Activated CD4-positive, CD25-positive, alpha-beta regulatory T cell treated with anti-CD3 and anti-CD28 coated beads, Interleukin-2, amount 50 U/mL, for 24 hours (primary cell): ENCODE measurements around the gene ARL14.
"Not testable (repeated sequence)": the region's sequence is repeated elsewhere in the genome, so short reads cannot be mapped to it uniquely, and the experiment has no call there.

ENCODE experiments used
- ATAC-seq, 2 donors: fragments of 150-1000 bp; cut with Tn5 transposase; one replicate each; pipeline ENCODE4 v1.10.0; 2021; ENCODE audit warnings: mild to moderate bottlenecking in 1 of 2, moderate library complexity in 1 of 2

The ARL14 gene

DNA sequence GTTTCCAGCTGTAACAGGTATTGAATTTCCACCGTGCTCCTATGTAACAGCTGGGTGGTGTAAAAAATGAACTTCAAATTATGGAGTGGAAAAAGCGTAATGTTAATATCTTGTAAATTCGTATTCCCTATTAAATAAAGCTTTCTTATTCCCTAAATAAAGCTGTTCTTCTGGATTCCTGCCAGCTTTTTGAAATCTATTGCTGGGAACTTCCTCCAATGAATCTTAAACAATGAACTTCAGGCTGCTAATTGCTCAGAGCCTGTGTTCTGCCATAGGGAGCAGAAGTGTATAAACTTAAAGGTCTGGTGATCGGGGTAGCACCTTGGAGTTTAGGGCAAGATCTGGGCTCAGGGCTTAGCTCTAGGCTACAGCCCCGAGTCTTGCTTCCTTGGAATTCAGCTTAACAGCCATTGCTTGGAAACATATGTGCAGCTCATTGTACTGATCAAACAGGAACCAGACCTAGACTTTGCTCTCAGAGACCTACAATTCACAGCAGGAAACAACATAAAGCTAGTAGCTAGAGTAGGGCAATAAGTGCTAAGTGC lies 1.4 kb downstream of the ARL14 start:
- ATAC-seq, result no peak

DNA sequence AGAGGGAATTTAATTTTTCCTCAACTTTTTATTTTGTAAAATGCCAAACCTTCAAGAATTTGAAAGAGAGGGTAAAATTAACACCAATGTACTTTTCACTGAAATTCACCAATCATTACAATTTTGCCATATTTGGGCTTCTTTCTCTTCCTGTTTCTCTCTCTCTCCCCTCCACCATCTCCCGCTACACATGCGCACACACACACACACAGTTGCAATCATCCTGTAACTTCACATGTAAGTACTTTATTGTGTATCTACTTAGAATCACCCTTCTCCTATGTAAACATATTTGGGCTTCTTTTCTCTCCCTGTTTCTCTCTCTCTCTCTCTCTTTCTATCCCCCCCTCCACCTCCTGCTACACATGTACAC lies 7.4 kb downstream of the ARL14 start:
- ATAC-seq, result no peak

DNA sequence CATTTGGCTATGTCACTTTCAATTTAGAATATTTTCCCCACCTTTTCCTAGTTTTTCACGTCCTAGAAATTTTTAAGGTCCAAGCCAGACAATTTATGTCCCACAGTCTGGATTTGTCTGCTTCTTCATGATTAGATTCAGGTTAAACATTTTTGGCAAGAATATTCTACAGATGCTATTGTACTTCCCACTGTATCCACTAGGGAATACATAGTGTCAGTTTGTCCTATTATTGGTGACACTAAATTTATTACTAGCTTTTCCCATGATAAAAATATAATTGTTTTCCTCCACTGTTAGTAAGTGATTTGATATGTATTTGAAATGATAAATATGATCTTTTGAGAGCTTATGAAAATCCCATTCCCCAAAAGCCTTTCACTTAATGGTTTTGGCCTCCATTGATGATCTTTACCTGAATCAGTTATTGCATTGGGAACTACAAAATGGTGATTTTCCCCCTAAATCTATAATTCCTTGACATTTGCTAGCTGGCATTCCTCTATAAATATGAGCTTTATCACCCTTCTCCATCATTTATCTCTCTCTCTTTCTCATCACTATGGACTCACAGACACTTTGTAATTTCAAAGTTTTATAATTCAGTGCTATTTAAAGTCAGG lies 8.3 kb downstream of the ARL14 start:
- no peak for ATAC-seq

DNA sequence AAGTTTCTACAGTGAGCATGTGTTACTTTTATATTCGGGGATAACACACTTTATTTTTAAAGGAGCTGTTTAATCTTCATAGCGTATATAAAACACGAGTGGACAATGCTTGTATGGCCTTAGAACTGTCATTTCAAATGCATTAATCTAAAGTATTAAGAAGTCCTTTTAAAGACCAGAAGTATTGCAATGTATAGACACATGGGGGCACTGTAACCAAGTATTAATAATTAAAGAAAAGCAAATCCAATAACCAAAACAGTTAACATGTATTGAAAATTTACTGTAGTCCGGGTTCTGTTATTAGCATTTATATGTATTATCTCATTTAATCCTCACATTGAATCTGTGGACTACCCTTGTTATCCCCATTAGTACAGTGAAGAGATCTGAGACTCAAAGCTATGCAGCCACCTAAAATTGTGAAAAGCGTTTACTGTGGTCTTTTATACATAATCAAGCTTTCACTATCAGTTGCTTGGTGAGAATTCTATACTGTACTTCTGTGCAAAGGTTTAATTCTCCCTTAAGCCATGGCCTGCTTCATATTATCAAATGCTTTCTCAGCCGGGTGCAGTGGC lies 10.1 kb downstream of the ARL14 start:
- no peak for ATAC-seq

DNA sequence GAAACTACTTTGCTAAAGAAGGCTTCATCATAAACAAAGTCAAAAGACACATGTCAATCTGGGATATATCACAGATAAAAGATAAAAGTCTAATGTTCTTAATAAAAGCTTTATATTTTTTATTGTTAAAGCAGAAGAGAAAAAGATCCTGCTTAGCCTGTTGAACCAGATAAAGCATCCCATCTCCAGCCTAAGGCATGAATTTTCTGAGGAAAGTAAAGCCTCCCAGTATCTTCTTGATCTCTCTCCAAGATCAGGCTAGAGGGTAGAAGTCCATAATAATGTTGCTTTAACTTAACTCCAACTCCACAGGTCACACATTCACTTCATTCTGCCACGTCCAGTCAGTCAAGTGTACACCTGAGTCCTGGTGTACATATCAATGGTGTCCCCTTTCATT lies 14.2 kb downstream of the ARL14 start:
- no peak for ATAC-seq

DNA sequence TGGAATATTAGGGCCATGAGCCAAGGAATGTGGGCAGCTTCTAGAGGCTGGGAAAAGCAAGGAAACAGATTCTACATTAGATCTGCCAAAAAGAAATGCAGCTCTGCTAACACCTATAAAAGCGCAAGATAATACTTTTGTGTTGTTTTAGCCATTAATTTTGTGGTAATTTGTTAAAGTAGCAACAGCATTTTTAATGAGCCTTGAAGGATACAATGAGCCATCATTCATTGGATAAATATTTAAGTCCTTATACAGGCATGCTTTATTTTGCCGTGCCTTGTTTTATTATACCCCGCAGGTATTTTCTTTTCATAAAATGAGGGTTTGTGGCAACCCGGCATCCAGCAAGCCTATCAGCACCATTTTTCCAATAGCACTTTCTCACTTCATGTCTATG lies 15.0 kb downstream of the ARL14 start:
- no peak for ATAC-seq

DNA sequence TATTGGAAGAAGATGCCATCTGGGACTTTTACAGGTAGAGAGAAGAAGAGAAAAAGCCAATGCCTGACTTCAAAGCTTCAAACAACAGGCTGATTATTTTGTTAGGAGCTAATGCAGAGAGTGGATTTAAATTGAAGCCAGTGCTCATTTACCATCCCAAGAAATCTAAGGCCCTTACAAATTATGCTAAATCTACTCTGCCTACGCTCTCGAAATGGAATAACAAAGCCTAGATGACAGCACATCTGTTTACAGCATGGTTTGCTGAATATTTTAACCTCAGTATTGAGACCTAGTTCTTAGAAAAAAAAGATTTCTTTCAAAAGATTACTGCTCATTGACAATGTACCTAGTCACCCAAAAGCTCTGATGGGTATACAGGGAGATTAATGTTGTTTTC lies 16.2 kb downstream of the ARL14 start:
- no peak for ATAC-seq

DNA sequence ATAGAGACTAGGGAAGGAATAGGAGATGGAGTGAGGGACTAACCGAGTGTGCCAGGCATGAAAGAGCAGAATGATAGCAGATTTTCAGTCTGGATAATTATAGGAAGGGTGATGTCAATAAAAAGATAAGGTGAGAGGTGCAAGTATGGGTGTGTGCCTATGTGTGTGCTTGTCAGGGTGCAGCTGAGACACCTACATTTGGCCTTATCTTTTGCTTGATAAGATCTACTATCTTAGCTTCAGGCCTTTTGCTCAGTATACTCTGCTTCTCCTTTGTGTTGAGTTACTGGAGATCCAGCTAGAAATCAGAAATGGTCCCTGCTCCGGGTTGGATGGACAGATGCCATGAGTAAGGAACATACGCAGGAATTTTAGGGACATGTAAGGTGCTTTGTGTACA lies 17.4 kb downstream of the ARL14 start:
- ATAC-seq, result no peak

DNA sequence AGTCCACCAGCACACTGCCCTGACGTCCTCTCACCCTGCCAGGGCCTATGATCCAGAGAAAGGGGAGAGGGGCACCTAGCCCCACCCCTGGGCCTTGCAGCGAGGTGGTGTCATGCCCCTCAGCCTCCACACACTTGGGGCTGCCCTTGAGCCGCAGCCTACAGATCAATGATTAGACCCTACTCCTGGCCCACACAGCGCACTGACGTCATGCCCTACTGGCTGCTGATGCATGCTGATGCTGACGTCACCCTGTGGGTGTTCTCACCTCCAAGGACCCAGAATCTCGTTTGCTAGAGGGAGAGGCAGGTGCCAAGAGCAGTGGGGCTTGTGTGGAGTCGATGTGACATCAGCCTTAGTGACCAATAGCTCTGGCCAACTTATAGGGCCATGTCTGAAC lies 18.0 kb downstream of the ARL14 start:
- ATAC-seq, result peak in 1 of 2 donors; percentile 17

DNA sequence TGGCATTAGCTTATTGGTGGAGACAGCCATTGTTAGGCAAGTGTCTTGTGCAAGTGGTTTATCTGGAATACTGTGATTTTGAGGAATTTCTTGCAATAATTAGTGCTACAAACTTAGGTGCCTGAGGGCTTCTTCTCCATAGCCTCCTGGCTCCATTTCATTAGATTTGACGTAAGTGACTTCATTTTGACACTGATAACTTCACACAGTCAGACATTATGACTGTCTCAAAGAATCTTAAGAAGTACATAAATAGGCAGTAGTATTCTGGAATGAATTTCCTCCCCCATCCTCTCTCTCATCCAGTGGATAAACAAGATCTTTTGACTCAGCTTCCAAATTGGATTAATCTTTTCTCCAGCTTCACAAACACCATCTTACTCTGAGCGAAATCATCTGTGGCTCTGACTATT lies 19.0 kb downstream of the ARL14 start:
- ATAC-seq, result no peak

DNA sequence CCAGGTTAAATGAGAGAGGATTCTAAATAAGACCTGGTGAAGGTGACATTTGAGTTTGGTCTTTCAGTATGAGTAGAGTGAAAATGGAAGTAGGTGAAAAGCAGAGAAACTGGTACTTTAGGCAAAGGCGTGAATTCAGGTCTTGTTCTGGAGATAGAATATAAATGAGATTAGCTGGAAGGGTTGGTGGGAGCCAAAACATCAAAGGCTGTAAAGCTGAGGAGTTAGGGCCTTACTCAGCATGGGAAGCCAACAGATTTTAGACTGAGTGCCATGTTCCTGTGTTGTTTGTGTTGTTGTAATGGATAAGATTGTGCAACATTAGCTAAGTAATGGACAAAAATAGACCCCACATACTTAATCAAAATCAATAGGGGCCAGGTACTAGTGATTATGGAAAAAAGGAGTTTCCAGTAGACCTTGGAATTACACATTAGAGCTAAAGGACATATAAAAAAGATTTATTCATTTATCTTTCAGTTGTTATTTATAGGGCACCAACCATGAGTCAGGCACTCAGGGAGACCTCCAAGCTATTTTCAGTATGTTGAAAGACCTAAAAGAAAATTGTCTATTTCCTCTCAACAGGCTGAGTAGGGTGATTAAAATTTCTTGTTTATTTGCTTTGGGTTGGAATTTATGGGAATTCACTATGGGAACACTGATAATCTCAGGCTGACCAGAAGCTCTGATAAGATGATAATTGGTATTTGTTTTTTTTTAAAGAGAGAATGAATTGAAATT lies 20.8 kb downstream of the ARL14 start:
- ATAC-seq, result no peak

DNA sequence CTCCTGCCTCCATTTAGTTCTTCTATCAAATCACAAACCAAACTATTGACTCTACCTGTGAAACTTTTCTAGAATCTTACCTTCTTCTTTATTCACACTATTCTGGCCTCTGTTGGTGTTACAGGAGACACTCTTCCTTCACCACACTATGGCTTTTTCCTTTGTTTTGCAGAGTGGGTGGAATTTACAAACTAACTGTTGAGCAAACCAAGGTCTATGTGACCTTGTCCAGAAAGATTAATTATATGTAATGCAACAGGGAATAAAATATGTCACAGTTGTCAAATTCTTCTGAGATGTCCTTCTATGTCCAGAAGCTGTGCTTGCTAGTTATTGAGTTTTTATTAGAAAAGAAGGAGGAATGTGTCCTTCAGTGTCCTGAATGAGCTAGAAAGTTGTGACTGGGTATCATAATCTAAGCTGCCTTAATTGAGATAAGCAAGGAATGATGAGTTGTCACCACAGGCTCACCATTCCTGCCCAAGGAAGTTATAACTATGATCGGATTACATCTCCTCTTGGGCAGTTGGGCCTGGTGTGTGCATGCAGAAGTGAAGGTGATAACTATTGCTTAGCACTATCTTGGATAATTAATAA lies 21.7 kb downstream of the ARL14 start:
- no peak for ATAC-seq

DNA sequence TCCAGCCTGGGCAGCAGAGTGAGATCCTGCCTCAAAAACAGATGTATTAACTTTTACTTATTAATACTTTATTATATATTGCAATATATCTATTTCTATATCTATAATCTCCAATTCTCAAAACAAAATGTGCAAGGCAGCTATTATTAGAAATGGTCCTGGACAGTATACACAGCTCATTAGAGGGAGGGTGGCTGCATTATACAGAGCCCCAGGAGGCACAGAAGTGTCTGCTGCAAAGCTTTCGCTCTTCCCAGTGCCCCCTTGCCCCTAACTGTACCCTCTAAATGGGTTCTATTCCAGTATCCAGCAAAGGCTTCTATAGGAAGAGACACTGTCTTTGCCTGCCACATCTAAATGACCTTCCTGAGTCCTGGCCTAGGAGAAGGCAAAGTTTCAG lies 24.5 kb downstream of the ARL14 start:
- ATAC-seq, result no peak

DNA sequence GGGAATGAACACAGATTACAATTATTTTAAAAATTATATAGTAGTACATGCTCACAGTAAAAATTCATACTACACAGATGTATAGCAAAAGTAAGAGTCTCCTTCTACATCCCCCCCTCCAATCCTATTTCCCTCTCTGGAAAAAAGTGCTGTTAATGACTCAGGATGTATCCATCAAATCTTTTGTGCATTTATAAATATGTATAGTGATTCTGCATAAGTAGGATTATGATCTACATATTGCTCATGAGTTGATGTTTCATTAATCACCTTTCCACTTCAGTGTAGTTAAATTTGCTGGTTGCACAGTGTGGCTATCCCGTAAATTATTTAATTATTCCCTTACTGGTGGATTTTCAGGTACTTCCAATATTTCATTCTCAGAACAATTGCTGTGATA lies 25.3 kb downstream of the ARL14 start:
- ATAC-seq, result no peak

DNA sequence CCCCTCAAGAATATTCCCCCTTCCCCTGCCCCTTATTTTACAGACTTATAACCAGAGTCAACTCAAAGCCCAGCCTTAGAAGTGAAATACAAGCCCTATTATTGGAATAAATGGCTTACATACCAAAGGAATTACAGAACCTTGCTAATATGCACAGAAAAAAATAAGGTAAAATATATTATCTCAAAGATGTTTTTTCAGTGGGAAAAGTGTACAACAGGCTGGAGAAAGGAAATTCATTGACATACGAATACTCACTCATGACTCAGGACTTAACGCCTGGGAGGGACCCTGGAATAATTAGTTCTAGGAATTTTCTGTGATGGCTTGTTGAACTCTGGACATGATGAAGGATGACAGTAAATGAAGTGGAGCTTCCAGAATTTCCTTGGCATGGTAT lies 27.0 kb downstream of the ARL14 start:
- ATAC-seq, result no peak

DNA sequence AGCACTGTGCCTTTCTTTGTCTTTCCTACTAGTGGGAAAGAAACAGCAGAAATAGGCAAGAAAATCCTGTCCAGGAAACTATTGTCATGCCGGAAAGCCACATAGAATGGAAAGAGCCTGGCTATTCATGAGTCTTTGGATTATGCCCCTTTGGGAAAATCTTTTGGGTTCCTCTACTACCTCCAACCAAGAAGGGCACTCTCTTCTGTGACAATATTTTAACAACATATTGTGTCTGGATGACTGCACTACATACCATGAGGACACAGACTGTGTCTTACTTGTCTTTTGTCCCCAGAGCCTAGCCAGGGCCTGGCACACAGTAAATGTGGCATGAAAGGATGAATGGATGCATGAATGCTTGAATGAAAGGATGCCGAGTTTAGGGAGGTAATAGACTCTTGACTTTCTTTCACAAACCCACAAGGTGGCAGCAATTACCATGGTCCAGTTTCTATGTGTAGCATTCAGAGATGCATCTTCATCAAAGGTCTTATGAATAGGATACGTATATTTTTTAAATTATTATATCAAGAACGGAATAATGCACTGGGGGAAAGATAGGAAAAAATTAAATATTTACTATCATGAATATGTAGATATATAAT lies 30.3 kb downstream of the ARL14 start:
- ATAC-seq, result peak in 1 of 2 donors; percentile 30

DNA sequence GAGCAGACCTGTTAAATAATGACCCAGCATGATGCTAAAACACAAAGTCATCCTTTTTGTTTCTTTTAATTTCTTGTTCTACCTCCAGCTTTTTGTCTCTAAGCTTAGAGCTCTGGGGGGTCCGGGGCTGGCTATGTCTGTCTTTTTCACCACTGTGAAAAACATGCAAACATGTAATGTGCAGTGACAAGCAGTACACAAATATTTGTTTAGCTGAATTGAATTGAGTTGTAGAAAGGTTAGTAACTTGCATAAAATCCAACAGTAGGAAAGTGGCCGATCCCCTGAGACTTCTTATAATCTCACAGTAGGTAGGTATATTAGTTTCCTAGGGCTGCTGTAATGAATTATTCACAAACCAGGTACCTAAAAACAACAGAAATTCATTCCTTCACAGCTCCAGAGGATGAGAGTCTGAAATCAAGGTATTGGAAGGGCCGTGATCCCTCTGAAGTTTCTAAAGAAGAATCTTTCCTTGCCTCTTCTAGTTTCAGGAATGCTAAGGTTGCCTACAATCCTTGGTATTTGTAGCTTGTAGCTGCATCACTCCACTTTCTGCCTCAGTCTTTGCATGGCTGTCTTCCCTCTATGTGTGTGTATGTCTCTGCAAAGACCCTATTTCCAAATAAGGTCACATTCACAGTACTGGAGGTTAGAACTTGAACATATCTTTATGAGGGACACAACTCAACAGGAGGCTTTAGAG lies 32.7 kb downstream of the ARL14 start:
- no peak for ATAC-seq

DNA sequence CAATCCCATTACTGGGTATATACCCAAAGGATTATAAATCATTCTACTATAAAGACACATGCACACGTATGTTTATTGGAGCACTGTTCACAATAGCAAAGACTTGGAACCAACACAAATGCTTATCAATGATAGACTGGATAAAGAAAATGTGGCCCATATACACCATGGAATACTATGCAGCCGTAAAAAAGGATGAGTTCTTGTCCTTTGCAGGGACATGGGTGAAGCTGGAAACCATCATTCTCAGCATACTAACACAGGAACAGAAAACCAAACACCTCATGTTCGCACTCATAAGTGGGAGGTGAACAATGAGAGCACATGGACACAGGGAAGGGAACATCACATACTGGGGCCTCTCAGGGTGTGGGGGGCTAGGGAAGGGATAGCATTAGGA lies 36.2 kb downstream of the ARL14 start:
- not testable (repeated sequence) for ATAC-seq

DNA sequence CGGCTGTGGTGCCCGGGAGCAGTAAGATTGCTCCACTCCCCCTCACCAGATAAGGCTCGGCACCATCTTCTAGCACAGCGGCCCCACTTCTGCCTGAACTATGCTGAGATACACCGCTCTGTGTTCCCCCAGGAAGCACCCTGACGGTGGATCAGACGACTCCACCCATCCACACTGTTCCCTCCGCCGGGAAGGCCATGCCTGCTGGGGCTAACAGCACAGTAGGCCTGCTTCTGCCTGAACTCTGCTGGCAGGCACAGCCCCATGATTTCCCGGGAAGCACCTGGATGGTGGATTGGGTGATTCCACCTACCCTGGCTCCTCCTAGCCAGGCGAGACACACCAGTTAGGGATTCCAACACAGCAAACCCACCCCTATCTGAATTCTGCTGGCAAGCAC lies 42.8 kb downstream of the ARL14 start:
- ATAC-seq, result no peak

DNA sequence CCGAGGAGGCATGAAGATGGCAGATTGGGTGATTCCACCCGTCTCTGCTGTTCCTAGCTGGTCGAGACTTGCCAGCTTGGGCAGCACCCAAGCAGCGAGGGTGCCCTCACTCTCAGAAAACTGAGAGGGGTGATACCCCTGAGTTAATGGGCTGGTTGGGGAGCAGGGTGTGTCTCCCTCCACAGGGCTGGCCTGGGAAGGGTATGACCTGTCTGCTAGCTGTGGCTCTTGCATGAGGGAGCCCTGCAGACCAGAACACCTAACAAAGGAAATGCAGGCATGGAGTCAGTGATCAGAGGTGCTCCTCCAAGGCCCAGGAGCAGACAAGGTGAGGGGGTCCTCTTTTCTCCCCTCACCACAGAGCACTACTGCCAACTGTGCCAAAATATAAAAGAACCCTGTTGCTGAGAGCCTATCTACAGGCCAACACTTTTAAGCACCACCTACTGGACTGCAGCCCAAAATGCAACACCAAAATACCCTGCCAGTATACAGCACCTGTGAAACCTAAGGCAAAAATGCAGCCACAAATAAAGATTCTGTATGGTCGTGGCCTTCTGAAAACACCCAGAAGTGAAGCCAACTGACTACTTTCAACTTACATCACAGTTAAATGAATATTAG lies 43.3 kb downstream of the ARL14 start:
- ATAC-seq, result no peak

DNA sequence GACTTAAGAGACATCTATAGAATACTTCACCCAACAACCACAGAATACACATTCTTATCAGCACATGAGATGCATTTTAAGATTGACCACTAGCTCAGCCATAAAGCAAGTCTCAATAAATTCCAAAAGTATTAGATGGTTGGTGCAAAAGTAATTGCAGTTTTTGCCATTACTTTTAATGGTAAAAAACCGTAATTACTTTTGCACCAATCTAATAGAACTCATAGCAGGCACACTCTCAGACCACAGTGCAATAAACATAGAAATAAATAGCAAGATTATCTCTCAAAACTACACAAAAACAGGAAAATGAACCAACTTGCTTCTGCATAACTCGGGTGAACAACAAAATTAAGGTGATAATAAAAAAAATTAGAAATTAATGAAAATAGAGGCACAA lies 45.4 kb downstream of the ARL14 start:
- no peak for ATAC-seq

DNA sequence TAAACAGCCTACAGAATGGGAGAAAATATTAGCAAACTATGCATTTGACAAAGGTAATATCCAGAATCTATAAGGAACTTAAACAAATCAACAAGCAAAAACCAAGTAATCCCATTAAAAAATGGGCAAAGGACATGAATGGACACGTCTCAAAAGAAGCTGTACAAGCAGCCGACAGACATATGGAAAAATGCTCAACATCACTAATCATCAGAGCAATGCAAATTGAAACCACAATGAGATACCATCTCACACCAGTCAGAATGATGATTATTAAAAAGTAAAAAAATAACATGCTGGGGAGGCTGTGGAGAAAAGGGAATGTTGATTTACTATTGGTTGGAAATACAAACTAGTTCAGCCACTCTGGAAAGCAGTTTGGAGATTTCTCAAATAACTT lies 48.4 kb downstream of the ARL14 start:
- ATAC-seq, result no peak
